ENCODE measurements around the gene CAPN11. TPM values are rescaled to one million over a fixed set of nuclear protein-coding genes. Genes with fewer than 3 reads are reported as not detected.

Gene CAPN11
- total RNA-seq, 1 donor from 2014 or later: 0.27 TPM

DNA sequence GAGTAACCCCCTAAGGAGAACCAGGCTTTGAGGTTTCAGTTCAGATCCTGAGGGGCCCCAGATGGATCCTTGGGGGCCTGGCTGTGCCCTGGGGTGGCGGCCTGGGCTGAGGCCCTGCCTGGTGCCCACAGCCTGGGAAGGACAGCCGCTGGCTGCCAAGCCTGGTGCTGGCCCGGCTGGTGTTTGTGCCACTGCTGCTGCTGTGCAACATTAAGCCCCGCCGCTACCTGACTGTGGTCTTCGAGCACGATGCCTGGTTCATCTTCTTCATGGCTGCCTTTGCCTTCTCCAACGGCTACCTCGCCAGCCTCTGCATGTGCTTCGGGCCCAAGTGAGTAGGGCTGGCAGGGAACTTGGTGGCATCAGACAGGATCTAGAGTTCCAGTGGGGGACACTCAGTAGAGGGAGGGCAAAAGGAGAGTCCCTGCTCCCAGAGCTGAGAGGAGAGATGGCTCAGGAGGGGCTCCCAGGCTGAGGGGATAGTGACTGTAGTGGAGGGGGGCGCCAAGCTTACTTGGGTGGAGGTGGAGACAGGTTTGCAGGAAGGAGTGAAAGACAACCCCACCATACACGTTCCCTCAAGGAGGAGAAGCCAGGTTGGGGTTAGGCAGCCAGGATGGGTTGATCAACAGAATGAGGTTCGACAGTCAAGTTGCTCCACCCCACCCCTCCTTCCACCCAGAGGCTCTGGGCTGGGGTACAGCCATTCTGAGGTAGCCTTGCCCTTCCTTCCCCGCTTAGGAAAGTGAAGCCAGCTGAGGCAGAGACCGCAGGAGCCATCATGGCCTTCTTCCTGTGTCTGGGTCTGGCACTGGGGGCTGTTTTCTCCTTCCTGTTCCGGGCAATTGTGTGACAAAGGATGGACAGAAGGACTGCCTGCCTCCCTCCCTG is 74.3 kb downstream of the CAPN11 start:
- H3K36me3 ChIP-seq: peaks cover 39% of the 10 kb centered on the region
- no peak overlapping the region for H3K4me3 ChIP-seq
- no peaks in the 10 kb centered on the region for H3K9me3 ChIP-seq
- ATAC-seq (no peak), DNase-seq (peak; percentile 38)
- intact Hi-C loops (cut with DNase I): loop anchor here (10.0 kb wide), 1 partner anchor 58 kb away; no protein-coding TSS in a partner anchor
- TF ChIP-seq, protein P1, sequence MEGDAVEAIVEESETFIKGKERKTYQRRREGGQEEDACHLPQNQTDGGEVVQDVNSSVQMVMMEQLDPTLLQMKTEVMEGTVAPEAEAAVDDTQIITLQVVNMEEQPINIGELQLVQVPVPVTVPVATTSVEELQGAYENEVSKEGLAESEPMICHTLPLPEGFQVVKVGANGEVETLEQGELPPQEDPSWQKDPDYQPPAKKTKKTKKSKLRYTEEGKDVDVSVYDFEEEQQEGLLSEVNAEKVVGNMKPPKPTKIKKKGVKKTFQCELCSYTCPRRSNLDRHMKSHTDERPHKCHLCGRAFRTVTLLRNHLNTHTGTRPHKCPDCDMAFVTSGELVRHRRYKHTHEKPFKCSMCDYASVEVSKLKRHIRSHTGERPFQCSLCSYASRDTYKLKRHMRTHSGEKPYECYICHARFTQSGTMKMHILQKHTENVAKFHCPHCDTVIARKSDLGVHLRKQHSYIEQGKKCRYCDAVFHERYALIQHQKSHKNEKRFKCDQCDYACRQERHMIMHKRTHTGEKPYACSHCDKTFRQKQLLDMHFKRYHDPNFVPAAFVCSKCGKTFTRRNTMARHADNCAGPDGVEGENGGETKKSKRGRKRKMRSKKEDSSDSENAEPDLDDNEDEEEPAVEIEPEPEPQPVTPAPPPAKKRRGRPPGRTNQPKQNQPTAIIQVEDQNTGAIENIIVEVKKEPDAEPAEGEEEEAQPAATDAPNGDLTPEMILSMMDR (IDR thresholded peaks at IDR 0.05): no peak
- H3K27me3 ChIP-seq (ENCODE audit: low read depth): no peaks in the 10 kb centered on the region
- H3K4me1 ChIP-seq: peaks cover 38% of the 10 kb centered on the region
- peak overlapping the region; percentile 53 for H3K27ac ChIP-seq

DNA sequence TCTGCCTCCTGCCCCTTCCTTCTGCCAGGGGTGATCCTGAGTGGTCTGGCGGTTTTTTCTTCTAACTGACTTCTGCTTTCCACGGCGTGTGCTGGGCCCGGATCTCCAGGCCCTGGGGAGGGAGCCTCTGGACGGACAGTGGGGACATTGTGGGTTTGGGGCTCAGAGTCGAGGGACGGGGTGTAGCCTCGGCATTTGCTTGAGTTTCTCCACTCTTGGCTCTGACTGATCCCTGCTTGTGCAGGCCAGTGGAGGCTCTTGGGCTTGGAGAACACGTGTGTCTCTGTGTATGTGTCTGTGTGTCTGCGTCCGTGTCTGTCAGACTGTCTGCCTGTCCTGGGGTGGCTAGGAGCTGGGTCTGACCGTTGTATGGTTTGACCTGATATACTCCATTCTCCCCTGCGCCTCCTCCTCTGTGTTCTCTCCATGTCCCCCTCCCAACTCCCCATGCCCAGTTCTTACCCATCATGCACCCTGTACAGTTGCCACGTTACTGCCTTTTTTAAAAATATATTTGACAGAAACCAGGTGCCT is 75.0 kb downstream of the CAPN11 start:
- DNase-seq: peak; percentile 38
- peaks cover 39% of the 10 kb centered on the region for H3K36me3 ChIP-seq
- intact Hi-C loops (cut with DNase I): loop anchor here (10.0 kb wide), 1 partner anchor 59 kb away; no protein-coding TSS in a partner anchor
- H3K4me3 ChIP-seq: no peak overlapping the region
- ATAC-seq: no peak
- no peaks in the 10 kb centered on the region for H3K27me3 ChIP-seq (ENCODE audit: low read depth)
- TF ChIP-seq, protein P1 (IDR thresholded peaks at IDR 0.05): no peak
- peak overlapping the region; percentile 53 for H3K27ac ChIP-seq
- no peaks in the 10 kb centered on the region for H3K9me3 ChIP-seq
- H3K4me1 ChIP-seq: peaks cover 43% of the 10 kb centered on the region

Other genes with a start within 250 kb of the CAPN11 start
- 83.9 TPM for gene MRPL14, start 31.4 kb upstream of the CAPN11 start, total RNA-seq
- 99.2 TPM for gene TMEM63B, start 31.3 kb upstream of the CAPN11 start, total RNA-seq
- not detected for gene MYMX, start 58.1 kb downstream of the CAPN11 start, total RNA-seq
- 36.2 TPM for gene SLC29A1, start 64.8 kb downstream of the CAPN11 start, total RNA-seq
- 680 TPM for gene HSP90AB1, start 88.3 kb downstream of the CAPN11 start, total RNA-seq
- gene SLC35B2, start 98.7 kb downstream of the CAPN11 start, total RNA-seq: 23.8 TPM
- 10.4 TPM for gene NFKBIE, start 106.7 kb downstream of the CAPN11 start, total RNA-seq
- gene TMEM151B, start 111.6 kb downstream of the CAPN11 start, total RNA-seq: not detected
- 12.0 TPM for gene AARS2, start 154.5 kb downstream of the CAPN11 start, total RNA-seq
- 1.8 TPM for gene SPATS1, start 183.8 kb downstream of the CAPN11 start, total RNA-seq
- gene CDC5L, start 228.9 kb downstream of the CAPN11 start, total RNA-seq: 18.3 TPM

Measured in lower lobe of right lung (tissue), 2 donors.